Tibial artery (tissue), 4 donors: ENCODE results near the gene DTNB.

Source experiments
- DNase-seq, 2 donors: peaks; one replicate each; pipeline ENCODE4 v3.0.0-alpha.2; 2019
- H3K27ac ChIP-seq, 2 donors: fragments of 200-600 bp; sonication (generic) in 1 of 2; 1 replicate in 1 of 2; 2 replicates in 1 of 2; pipeline ENCODE4 v1.5.1; 2018 to 2019; ENCODE audit warnings: mild to moderate bottlenecking in 1 of 2
- H3K27me3 ChIP-seq, 2 donors: fragments of 200-600 bp; sonication (generic) in 1 of 2; one replicate each; pipeline versions ENCODE4 v1.5.1 to v1.6.0; 2016 to 2019
- H3K36me3 ChIP-seq, 3 donors: fragments of 200-600 bp; sonication (generic) in 2 of 3; one replicate each; pipeline ENCODE4 v1.5.1; 2016 to 2019; ENCODE audit warnings: mild to moderate bottlenecking in 2 of 3
- H3K4me1 ChIP-seq, 4 donors: fragments of 200-600 bp; sonication (generic) in 2 of 4; 1 replicate in 3 of 4; 2 replicates in 1 of 4; pipeline ENCODE4 v1.5.1; 2016 to 2019
- H3K4me3 ChIP-seq, 2 donors: fragments of 200-600 bp; sonication (generic) in 1 of 2; 1 replicate in 1 of 2; 2 replicates in 1 of 2; pipeline ENCODE4 v1.5.1; 2018 to 2019; ENCODE audit warnings: mild to moderate bottlenecking in 2 of 2
- H3K9me3 ChIP-seq, 3 donors: fragments of 200-600 bp; sonication (generic) in 1 of 3; one replicate each; pipeline ENCODE4 v1.5.1; 2016 to 2019
- intact Hi-C: fragments of 100-400 bp; cut with DNase I; formaldehyde crosslinking; loops from one replicate; pipeline ENCODE4 v1.15.0; 2023; ENCODE audit warnings: low total_unique reads
- TF ChIP-seq, protein P1 (sequence below), 2 experiments: fragments of 200-600 bp in 1 of 2; fragments of 450-650 bp in 1 of 2; IDR thresholded peaks; one replicate each; pipeline ENCODE4 v1.5.1; 2017 to 2019; ENCODE audit warnings: antibody characterized with exemption in 2 of 2, mild to moderate bottlenecking in 1 of 2, moderate library complexity in 1 of 2

The DTNB gene

DNA sequence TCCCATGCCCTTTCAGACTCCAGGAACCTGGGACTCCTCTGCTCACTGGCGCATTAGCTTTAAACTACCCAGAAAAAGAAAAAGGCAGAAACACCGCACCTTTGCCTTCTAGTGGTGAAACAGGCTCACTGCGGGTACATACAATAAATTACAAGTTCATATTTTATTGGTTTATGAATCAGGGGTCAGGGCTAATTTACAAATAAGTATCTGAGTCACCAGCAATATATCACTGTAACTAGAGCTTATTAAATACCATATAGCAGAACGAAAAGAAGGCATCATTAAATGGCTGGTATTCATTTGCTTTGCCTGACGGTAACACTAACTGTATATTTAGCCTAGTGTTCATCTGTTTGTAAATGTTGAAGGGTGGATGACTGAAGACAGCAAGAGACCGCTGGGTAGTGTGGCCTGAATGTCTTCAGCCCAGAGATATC is 26.9 kb upstream of the DTNB start:
- Histone ChIP-seq H3K4me1 (peaks cover 0 to 5% (median 0%) of the 10 kb centered on the region in 4 donors), H3K9me3 (no peaks in the 10 kb centered on the region), H3K36me3 (no peaks in the 10 kb centered on the region), H3K4me3 (no peak overlapping the region), H3K27me3 (peaks cover 0 to 11% of the 10 kb centered on the region in 2 donors), H3K27ac (no peak overlapping the region)
- TF ChIP-seq, protein P1, sequence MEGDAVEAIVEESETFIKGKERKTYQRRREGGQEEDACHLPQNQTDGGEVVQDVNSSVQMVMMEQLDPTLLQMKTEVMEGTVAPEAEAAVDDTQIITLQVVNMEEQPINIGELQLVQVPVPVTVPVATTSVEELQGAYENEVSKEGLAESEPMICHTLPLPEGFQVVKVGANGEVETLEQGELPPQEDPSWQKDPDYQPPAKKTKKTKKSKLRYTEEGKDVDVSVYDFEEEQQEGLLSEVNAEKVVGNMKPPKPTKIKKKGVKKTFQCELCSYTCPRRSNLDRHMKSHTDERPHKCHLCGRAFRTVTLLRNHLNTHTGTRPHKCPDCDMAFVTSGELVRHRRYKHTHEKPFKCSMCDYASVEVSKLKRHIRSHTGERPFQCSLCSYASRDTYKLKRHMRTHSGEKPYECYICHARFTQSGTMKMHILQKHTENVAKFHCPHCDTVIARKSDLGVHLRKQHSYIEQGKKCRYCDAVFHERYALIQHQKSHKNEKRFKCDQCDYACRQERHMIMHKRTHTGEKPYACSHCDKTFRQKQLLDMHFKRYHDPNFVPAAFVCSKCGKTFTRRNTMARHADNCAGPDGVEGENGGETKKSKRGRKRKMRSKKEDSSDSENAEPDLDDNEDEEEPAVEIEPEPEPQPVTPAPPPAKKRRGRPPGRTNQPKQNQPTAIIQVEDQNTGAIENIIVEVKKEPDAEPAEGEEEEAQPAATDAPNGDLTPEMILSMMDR (IDR thresholded peaks at IDR 0.05) = peak; percentile 54 to 68
- no peak for DNase-seq
- intact Hi-C loops = no loop called here

DNA sequence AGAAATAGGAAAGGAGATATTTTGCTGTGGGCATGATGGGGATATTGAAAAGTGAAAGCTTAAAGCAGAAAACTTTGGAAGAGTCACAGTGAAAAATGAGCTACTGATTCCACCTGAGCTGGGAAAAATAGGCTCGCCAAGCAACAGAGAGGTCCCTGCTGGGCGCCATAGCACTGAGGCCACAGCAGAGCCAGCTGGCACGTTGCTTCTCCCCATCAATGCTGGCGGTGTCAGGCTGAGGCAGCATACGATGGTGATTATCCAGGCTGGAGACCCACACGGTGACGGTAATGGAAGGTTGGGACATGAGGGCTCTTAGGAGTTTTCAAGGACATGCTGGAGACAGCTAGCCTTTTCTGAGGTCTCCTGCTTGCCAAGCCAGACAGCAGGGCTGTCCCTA is 25.8 kb upstream of the DTNB start:
- intact Hi-C loops = no loop called here
- Histone ChIP-seq H3K36me3 (no peaks in the 10 kb centered on the region), H3K9me3 (no peaks in the 10 kb centered on the region), H3K4me1 (peaks cover 0 to 5% (median 0%) of the 10 kb centered on the region in 4 donors), H3K4me3 (no peak overlapping the region), H3K27ac (no peak overlapping the region), H3K27me3 (peaks cover 0 to 11% of the 10 kb centered on the region in 2 donors)
- TF ChIP-seq, protein P1 (IDR thresholded peaks at IDR 0.05) = no peak
- DNase-seq = no peak

DNA sequence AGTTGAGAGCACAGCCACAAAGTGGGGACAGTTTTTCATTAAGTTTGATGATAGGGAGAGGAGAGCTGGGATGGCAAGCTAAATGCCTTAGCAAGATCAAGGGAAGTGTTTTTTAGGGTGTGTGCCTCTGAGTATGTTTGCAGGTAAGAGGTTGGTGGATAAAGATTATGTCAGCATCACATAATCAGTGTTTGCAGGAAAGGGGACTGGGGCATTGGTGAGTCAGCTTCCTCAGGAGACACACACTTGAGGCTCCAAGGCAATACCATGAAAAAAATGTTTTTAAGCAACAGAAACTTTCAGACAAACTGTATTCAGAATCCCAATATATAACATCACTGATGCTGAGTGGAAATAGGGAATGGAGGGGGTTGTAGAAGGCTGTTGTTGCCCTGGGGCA is 25.4 kb upstream of the DTNB start:
- H3K27me3 ChIP-seq = peaks cover 0 to 11% of the 10 kb centered on the region in 2 donors
- no peak for DNase-seq
- no peaks in the 10 kb centered on the region for H3K36me3 ChIP-seq
- no peaks in the 10 kb centered on the region for H3K9me3 ChIP-seq
- TF ChIP-seq, protein P1 (IDR thresholded peaks at IDR 0.05) = no peak
- intact Hi-C loops = no loop called here
- H3K27ac ChIP-seq = no peak overlapping the region
- no peak overlapping the region for H3K4me3 ChIP-seq
- H3K4me1 ChIP-seq = peaks cover 0 to 5% (median 0%) of the 10 kb centered on the region in 4 donors

DNA sequence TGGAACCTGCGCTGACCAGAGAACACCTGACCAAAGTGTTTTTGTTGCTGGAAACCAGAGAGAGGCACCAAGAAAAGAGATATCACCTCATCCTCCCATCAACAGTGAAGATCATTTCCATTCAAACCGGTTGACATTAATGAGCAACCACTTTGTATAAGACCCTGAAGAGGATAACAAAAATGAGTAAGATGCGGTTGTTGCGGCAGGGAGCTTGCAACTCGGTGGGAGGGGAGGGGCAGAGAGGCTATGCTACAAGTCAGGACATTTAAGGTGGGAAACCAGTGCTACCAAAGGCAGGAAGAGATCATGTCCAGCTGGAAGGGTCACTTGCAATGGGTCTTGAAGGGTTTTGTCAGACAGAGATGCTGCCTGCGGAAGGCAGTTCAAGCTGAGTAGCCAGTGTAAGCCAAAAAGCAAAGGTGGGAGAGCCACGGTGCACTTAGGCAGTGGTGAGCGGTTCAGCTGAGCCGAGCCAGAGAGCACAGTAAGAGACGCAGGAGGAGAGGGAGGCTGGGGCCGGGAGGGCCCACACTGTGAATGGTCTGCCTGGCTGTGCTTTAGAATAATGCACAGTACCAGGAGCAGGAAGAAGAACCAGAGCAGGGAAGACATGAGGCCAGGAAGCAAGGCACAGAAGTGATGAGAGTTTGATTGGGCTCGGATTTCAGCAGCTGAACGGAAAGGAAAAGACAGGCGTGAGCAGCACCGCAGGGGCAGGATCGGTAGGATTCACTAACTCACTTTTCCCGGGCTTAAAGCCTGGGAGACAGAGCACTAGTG is 24.4 kb upstream of the DTNB start:
- Histone ChIP-seq H3K36me3 (no peaks in the 10 kb centered on the region), H3K9me3 (no peaks in the 10 kb centered on the region), H3K4me1 (peaks cover 0 to 5% (median 0%) of the 10 kb centered on the region in 4 donors), H3K27ac (no peak overlapping the region), H3K4me3 (no peak overlapping the region), H3K27me3 (peaks cover 0 to 14% of the 10 kb centered on the region in 2 donors)
- intact Hi-C loops = no loop called here
- peak in 1 of 2 donors; percentile 52 for DNase-seq
- TF ChIP-seq, protein P1 (IDR thresholded peaks at IDR 0.05) = no peak

DNA sequence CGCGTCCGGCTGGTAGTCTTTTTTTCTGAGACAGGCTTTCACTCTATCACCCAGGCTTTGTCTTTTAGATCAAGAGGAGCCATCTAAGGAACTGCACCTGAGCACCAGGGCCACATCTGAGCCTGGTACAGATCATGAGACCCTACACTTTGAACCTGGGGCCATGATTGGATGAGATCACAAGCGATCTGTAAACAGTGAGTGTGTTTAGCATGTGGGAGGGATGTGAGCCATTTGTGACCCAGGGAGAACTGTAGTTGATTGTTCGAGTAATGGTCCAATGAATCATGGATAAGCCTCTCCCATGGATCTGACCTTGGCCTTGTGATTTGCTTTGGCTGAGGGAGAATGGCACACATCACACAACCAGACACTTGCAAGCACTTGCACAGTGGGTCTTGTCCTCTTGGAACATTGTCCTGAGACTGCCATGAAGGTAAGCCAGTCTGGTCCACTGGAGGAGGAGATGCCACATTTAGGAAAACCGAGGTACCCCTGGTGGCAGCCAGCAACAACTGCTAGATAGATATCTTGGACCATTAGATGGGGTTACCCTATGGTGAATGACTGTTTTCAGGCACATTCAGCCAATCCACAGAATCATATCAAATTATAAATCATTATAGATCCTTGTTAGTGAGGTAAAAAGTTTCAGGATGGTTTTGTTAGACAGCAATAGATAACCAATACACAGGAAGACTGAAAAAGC is 19.5 kb upstream of the DTNB start:
- H3K4me3 ChIP-seq = no peak overlapping the region
- H3K9me3 ChIP-seq = no peaks in the 10 kb centered on the region
- DNase-seq = peak in 1 of 2 donors; percentile 6
- TF ChIP-seq, protein P1 (IDR thresholded peaks at IDR 0.05) = no peak
- H3K4me1 ChIP-seq = peaks cover 0 to under 1% (median 0%) of the 10 kb centered on the region in 4 donors
- H3K27ac ChIP-seq = no peak overlapping the region
- intact Hi-C loops = no loop called here
- no peaks in the 10 kb centered on the region for H3K36me3 ChIP-seq
- peaks cover 0 to 8% of the 10 kb centered on the region in 2 donors for H3K27me3 ChIP-seq
